Loucy (cell line): ENCODE data around the gene TMEM11.

Experiments used
- H2AFZ ChIP-seq: fragments of 200-600 bp; sonication (generic); 2 replicates; pipeline ENCODE4 v1.6.0; 2016; ENCODE audit warnings: antibody characterized with exemption, mild to moderate bottlenecking, low read length, moderate library complexity
- H3F3A ChIP-seq: fragments of 200-600 bp; 2 replicates; pipeline ENCODE4 v1.6.0; 2016; ENCODE audit warnings: antibody characterized with exemption, low read depth, mild to moderate bottlenecking
- H3K27me3 ChIP-seq: fragments of 200-600 bp; sonication (generic); 2 replicates; pipeline ENCODE4 v1.6.1; 2014; ENCODE audit warnings: low read length, mild to moderate bottlenecking; ENCODE audit not compliant: insufficient read depth, poor library complexity, severe bottlenecking
- H3K36me3 ChIP-seq: fragments of 200-600 bp; sonication (generic); 2 replicates; pipeline ENCODE4 v1.6.1; 2016; ENCODE audit warnings: low read length; ENCODE audit not compliant: insufficient read depth
- H3K4me1 ChIP-seq: fragments of 200-600 bp; sonication (generic); 2 replicates; pipeline ENCODE4 v1.5.1; 2014; ENCODE audit warnings: low read length, mild to moderate bottlenecking; ENCODE audit not compliant: insufficient read depth, poor library complexity, severe bottlenecking
- H3K4me2 ChIP-seq: fragments of 200-600 bp; sonication (generic); 2 replicates; pipeline ENCODE4 v1.6.0; 2014; ENCODE audit warnings: antibody characterized with exemption, low read length, low read depth, mild to moderate bottlenecking; ENCODE audit not compliant: poor library complexity, severe bottlenecking
- H3K4me3 ChIP-seq: fragments of 200-600 bp; sonication (generic); 2 replicates; pipeline ENCODE4 v1.5.1; 2014; ENCODE audit warnings: low read length, mild to moderate bottlenecking, mixed read lengths; ENCODE audit not compliant: poor library complexity, severe bottlenecking
- H3K79me2 ChIP-seq: fragments of 200-600 bp; sonication (generic); 2 replicates; pipeline ENCODE4 v1.6.1; 2014; ENCODE audit warnings: low read length; ENCODE audit not compliant: insufficient read depth
- H3K9ac ChIP-seq: fragments of 200-600 bp; sonication (generic); 2 replicates; pipeline ENCODE4 v1.6.0; 2014; ENCODE audit warnings: mild to moderate bottlenecking, low read depth, low read length, moderate library complexity; ENCODE audit not compliant: poor library complexity, severe bottlenecking
- H3K9me2 ChIP-seq: fragments of 200-600 bp; sonication (generic); replicated peaks from 2 replicates; pipeline ENCODE4 v1.6.1; 2016; ENCODE audit warnings: low read depth, low read length, mixed read lengths
- H3K9me3 ChIP-seq: fragments of 200-600 bp; sonication (generic); 2 replicates; pipeline ENCODE4 v1.6.1; 2014; ENCODE audit warnings: mild to moderate bottlenecking, antibody characterized with exemption, low read length, low read depth; ENCODE audit not compliant: insufficient read depth
- H4K20me1 ChIP-seq: fragments of 200-600 bp; sonication (generic); 2 replicates; pipeline ENCODE4 v1.6.0; 2014; ENCODE audit warnings: antibody characterized with exemption, low read length, mild to moderate bottlenecking; ENCODE audit not compliant: insufficient read depth, poor library complexity, severe bottlenecking
- CTCF ChIP-seq: fragments of 200-600 bp; sonication (generic); conservative IDR thresholded peaks from 2 replicates; pipeline ENCODE4 v1.5.1; 2014; ENCODE audit warnings: mild to moderate bottlenecking, antibody characterized with exemption, low read length
- EZH2phosphoT487 ChIP-seq: fragments of 200-600 bp; IDR thresholded peaks from 2 replicates; pipeline ENCODE4 v1.6.1; 2018; ENCODE audit warnings: antibody characterized with exemption, mild to moderate bottlenecking, moderate library complexity, borderline replicate concordance

The TMEM11 gene

GRCh38 chr17:21167303-21167702 lies 46.7 kb downstream of the TMEM11 start:
- TF ChIP-seq CTCF, result no peak
- no peak for TF ChIP-seq EZH2phosphoT487
- Histone ChIP-seq H2AFZ (no peak overlapping the region), H3K9ac (no peak overlapping the region), H3F3A (no peaks in the 10 kb centered on the region), H3K4me2 (no peak overlapping the region), H3K4me3 (no peak overlapping the region), H3K9me2 (no peaks in the 10 kb centered on the region), H3K27me3 (no peaks in the 10 kb centered on the region), H3K79me2 (no peaks in the 10 kb centered on the region), H3K36me3 (no peaks in the 10 kb centered on the region), H3K9me3 (no peaks in the 10 kb centered on the region), H4K20me1 (no peaks in the 10 kb centered on the region), H3K4me1 (no peaks in the 10 kb centered on the region)

DNA sequence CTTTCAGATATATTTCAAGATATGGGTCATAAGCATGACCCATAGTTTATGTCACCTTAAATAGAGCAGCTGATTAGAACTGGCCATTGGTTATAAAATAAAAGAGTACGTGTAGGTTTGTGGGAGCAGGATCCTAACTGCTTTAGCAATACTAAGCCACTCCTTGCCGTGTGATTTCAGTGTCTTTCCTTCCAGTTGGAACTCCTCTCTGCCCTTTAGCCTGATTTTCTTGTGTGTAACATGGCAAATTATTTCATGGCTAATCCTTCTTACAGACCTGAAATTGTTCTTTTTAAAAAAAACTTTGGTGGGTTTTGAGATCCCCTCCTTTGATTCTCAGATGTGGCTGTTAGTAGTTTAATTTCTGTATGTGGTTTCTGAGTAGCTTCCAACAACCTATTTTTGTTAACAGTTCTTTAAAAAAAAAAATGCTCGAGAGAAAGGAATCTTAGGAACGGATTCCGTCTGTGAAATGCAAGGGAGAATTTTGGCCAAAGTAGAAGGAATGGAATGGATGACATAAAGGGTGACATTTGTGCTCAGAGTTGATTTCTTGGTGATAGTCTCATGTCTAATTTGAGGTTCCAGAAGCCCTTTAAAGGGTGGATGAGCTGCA lies 47.3 kb downstream of the TMEM11 start:
- no peaks in the 10 kb centered on the region for H3K36me3 ChIP-seq
- H4K20me1 ChIP-seq, result no peaks in the 10 kb centered on the region
- no peak for TF ChIP-seq CTCF
- no peak for TF ChIP-seq EZH2phosphoT487
- H3K4me3 ChIP-seq, result no peak overlapping the region
- no peak overlapping the region for H3K4me2 ChIP-seq
- H3K9me3 ChIP-seq, result no peaks in the 10 kb centered on the region
- no peaks in the 10 kb centered on the region for H3K79me2 ChIP-seq
- H3F3A ChIP-seq, result no peaks in the 10 kb centered on the region
- no peaks in the 10 kb centered on the region for H3K27me3 ChIP-seq
- H3K4me1 ChIP-seq, result no peaks in the 10 kb centered on the region
- no peak overlapping the region for H3K9ac ChIP-seq
- H3K9me2 ChIP-seq, result no peaks in the 10 kb centered on the region
- H2AFZ ChIP-seq, result no peak overlapping the region

DNA sequence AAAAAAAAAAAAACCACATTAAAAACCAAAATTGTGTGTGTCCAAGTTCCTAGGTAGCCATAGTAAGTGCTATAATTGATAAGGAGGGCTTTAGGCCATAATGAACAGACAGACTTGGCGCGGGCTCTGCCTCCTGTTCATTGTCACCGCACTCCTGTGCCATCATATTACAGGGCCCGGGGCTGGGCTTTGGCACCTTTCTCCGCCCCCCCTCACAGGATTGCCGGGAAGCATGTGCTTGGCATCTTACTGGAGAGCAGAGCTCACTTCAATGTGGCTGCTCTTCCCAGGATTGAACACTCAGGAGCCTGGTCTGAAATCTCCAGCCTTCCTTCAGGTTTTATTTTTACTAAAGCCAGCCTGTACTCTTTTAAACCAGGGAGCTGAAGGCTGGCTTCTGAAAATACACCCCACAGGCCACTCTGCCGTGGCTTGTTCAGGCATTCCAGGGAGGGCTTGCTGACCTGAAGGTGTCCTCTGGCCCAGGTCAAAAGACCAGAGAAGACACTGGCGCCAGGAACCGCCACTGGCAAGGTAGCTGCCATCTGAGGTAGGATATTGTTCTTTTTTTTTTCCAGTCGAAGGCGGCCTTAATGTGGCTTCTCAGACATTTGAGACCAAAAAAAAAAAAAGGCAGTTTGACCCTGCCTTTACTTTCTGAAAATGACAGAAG lies 47.9 kb downstream of the TMEM11 start:
- Histone ChIP-seq H3K4me2 (no peak overlapping the region), H3K9me3 (no peaks in the 10 kb centered on the region), H3K4me3 (no peak overlapping the region), H3K9ac (no peak overlapping the region), H3K4me1 (no peaks in the 10 kb centered on the region), H2AFZ (no peak overlapping the region), H3K36me3 (no peaks in the 10 kb centered on the region), H3K9me2 (no peaks in the 10 kb centered on the region), H3K79me2 (no peaks in the 10 kb centered on the region), H3F3A (no peaks in the 10 kb centered on the region), H4K20me1 (no peaks in the 10 kb centered on the region), H3K27me3 (no peaks in the 10 kb centered on the region)
- TF ChIP-seq EZH2phosphoT487 (no peak), CTCF (no peak)
